HG03196 (cell line): ENCODE data around the gene SOS2.
"Not testable (repeated sequence)": the region's sequence is repeated elsewhere in the genome, so short reads cannot be mapped to it uniquely, and the experiment has no call there.

Source experiments
- ATAC-seq: cut with Tn5 transposase; IDR thresholded peaks from one replicate; pipeline ENCODE4 v1.9.1; 2021; ENCODE audit not compliant: unreplicated experiment

Gene SOS2

DNA sequence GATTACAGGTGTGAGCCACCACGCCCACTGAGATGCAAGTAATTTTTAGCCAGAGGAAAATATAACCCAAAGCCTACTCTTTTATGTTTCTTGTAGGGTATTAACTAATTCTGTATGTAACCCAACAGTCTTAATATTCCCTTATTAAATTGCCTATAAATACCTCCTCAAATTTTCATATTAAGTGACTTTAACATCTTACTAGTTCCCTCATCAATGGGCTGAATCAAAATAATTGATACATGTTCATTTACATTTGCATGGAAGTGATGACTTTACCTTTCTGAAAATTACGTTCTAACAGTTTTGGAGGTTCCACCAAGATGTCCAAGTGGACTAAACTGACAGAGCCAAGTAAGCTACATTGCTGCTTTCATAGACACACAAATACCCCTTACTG lies 3.1 kb downstream of the SOS2 start:
- ATAC-seq, result no peak

DNA sequence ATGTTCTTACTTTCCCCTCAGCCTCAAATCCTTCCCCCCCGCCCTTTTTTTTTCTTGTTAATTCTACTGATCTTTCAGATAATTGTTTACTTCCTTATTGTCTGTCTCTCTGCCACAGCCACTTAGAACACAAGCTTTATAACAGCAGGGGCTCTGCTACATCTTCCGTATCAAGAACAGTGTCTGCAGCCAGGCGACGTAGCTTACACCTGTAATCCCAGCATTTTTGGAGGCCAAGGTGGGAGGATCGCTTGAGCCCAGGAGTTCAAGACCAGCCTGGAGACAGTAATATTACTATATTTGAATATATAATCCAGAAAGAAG lies 5.4 kb downstream of the SOS2 start:
- ATAC-seq, result no peak

DNA sequence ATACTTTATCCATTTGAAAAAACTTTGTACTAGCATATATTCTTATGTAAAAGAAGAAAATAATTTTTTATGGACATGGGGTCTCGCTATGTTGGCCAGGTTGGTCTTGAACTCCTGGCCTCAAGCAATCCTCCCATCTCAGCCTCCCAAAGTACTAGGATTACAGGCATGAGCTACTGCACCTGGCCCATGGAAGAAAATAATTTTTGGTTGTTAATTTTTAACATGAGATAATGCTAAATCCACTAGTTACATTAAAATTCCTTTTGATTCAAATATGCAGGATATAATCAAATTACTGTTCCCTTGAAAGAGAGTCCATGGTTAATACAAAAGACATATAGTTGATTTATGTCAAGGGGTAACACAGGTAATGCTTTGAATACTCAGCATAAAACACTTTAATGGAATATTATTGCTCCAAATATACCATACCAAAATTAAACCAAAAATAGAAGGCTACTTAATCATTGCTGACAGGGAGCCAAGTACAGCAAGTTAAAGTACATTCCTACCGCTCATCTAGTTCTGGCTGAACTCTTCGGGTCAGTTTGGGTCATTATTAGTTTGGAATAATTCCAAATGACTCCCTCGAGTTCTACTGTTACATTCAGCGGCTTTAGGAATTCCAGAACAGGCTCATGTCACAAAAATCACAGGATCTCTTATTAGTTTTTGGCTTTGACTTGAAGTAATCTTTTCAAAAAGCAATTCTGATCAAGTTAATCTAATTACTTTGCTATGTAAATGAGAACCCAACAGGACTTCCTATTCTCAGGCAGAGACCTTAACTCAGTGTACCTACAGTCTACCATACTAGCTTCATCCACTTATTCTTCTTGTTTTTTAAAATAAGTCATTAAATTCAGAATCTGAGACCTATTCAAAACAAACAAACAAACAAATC lies 6.1 kb downstream of the SOS2 start:
- no peak for ATAC-seq

DNA sequence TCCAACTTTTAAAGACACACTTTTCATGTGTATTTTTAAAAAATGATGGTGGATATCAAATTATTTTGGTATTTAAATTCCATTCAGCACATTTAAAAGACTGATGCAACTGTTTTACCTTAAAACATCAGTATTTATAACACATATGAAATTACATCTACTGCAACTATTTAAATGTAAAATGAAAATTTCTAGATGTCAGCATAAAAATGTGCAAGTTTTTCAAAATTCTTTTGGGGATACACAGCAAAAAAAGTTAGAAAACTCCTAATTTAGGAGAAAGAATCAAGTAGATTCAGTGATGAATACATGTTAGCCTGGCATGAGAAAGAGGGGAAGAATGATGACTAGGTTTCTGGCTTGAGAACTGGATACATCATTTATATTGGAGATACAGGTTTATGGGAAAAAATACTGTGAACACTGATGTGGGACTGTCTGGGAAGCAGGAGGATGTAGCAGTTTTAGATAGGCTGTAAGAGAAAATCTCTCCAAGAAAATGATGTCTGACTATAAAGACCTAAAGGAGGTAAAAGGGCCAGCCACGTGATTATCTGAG lies 9.2 kb downstream of the SOS2 start:
- no peak for ATAC-seq

DNA sequence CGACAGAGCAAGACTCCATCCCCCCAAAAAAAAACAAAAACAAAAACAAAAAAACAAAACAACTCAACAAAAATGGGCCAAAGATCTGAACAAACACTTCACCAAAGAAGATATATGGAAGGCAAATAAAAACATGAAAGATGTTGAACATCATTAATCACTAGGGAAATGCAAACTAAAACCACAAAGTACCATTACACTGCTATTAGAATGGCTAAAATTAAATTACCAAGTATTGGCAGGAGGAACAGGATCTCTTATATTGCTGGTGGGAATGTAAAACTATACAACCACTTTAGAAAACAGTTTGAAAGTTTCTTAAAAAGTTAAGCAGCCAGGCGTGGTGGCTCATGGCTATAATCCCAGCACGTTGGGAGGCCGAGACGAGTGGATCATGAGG lies 12.9 kb downstream of the SOS2 start:
- no peak for ATAC-seq

DNA sequence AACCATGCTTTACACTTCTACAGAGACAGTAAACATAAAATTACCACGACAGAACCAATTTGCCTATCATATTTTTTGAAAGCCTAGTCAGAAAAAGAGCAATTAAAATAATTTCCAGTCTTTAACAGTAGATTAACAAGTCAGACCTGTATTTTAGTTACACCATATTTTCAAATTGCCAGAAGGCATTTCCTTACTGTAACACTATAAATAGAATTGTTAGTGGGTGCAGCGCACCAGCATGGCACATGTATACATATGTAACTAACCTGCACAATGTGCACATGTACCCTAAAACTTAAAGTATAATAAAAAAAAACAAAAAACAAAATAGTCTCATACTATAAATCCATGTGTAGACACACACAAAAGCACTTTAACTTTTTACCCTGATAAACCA lies 16.0 kb downstream of the SOS2 start:
- no peak for ATAC-seq

DNA sequence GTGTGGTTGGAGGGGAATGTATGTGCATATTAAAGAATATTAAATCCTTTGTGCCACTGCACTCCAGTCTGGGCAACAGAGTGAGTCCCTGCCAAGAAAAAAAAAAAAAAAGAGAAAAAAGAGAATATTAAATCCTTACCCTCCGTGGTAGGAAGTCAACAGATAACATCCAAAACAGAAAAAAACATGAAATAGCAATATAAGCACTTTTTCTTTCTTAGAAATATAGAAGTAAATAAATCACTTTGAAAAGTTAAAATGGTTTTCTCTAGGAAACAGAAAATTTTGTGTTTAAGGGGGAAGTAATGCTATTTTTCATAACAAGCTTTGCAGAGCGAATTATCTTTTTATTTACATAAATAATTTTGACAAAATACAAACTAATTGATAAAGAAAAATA lies 17.6 kb downstream of the SOS2 start:
- no peak for ATAC-seq

DNA sequence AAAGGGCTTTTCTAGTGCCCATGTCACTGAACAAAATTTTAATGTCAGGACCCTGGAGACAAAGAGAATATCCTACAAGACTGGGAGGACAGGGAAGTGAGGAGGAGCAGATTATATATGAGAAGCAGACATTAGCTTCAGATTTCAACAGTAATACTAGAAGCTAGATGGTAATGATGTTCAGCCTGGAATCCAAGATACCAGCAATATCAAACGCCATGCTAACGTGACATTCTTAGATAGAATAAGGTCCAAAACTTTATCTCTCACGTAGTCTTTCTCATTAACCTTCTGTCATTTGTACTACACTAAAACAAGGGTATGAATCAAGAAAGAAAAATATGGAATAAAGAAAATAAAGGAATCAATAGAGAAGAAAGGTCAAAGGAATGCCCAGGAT lies 18.7 kb downstream of the SOS2 start:
- ATAC-seq, result no peak

DNA sequence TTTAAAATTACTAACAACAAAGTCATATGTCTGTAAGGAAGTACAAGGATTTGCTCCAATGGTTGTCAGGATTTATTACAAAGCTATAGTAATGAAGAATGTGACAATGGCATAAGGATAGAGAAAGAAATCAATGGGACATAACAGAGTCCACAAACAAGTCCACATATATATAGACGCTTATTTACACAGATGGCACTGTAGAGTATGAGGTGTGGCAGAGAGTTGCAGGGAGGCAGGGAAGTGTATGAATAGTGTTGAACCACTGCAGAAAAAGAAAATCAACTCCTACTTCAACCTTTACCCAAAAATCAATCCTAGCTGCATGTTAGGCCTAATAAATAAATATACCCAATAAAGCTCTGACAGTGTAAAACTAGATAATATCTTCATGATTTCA lies 21.3 kb downstream of the SOS2 start:
- ATAC-seq, result no peak

DNA sequence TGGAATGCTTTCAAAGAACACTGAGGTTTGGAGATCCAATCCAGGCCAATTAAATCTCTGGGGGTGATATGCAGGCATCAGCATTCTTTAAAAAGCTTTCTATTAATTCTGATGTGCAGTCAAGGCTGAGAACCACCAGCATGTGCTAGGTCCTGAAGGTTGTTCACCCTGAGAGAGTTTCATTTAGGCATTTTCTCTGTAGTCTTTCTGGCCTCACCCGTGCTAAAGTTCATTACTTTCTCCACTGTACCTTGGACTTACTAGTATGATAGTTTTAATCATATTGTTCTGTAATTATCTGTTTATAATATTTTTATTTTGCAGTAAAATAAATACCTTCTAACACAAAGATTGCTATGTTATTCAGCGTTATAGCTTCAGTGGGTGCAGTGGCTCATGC lies 32.9 kb downstream of the SOS2 start:
- no peak for ATAC-seq

DNA sequence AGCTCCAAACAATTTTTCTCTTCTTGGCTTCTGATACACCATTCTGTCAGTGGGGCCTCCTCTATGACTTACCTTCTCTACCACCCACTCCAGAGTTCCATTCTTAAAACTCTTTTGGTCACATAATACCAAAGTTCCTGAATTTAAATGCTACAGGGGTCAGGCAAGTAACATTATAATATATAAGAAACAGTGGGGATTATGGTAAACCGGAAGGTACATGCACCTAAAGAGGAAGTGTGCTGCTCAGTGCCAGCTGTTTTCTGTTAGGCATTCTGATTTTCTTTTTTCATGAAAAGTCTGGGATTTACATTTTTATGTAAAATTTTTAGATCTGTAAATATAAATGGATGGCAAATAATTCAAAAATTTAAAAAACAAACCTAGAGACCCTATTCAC lies 39.9 kb downstream of the SOS2 start:
- no peak for ATAC-seq

DNA sequence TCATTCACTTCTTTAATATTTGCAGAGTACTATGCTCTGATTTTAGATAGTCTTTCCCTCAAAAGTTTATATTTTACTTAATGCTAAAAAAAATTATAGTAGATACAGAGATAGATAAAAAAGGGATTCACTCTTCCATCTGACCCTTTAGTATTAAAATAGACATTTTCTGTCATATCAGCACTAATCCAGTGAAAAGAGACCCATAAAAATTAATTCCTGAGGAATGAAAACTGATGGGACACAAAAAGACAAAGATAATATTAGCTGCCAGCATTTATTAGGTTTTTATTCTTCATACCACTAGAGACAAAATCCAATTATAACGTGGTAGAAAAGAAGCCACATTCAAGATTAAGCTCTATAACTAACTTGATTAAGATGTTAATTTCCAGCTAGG lies 45.3 kb downstream of the SOS2 start:
- no peak for ATAC-seq

DNA sequence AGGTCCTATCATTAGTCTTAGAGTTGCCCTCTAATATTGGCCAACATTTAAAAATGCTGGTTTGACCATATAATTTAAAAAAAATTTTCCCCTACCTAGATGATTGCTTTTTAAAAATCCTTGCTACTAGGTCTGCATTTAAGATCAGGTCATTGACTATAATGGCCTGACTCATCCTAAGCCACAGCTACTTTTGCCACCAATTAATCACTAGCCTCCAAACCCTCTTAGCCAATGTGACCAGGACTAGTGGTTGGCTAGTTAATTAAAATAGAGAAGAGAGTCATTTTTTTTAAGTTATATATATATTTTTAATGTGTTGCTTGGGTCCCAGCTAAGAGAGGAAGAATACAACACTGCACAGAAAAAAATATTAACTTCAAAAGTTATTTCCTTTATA lies 57.5 kb downstream of the SOS2 start:
- no peak for ATAC-seq

DNA sequence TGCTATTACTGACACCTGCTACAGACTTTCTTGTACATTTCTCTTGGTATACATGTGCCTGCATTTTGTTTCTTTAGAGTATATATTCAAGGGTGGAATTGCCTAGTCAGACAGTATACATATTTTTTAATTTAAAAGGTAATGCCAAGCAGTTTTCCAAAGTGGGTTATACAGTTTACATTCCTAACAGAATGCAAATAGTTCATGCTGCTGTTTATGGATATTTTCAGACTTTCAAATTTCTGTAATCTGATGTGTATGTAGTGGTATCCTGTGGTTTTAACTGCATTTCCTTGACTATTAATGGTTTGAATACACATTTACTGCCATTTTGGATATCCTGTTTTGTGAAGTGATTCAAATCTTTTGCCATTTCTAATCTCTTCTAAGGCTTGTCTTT lies 59.5 kb downstream of the SOS2 start:
- ATAC-seq, result no peak

DNA sequence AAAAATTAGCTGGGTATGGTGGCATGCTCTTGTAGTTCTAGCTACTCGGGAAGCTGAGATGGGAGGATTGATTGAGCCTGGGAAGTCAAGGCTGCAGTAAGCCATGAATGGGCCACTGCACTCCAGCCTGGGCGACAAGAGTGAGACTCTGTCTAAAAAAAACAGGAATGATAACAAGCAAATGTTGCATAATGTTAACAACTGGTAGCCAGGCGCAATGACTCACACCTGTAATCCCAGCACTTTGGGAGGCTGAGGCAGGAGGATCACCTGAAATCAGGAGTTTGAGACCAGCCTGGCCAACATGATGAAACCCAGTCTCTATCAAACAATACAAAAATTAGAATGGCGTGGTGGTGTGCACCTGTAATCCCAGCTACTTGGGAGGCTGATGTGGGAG lies 64.0 kb downstream of the SOS2 start:
- ATAC-seq, result not testable (repeated sequence)

DNA sequence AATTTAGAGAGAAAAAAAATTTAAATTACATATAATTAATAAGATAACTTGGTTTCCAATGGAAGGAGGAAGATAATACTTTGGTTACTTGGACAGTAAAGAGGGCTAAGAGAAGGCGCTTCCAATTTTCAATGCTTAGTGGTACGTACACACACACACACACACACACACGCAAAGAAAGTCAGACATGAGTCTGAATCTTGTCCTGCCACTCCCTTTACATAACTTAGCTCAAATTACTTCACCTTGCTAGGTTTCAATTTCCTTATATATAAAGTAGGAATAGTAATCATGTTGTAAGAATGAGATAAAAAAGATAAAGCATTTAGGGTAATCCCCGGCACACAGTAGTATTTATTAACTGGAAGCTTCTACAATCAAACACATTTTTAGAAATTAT lies 75.3 kb downstream of the SOS2 start:
- no peak for ATAC-seq

DNA sequence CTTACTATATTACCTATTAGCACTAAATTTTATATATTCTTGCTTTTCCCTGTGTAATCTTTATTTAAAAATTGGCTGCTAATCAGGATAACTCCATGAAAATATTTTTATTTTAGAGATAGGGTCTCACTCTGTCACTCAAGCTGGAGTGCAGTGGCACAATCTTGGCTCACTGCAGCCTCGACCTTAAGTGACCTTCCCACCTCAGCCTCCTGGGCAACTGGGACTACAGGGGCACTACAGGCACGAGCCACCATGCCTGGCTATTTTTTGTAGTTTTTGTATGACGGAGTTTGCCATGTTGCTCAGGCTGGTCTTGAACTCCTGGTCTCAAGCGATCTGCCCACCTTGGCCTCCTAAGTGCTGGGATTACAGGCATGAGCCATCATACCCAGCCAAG lies 82.6 kb downstream of the SOS2 start:
- no peak for ATAC-seq

DNA sequence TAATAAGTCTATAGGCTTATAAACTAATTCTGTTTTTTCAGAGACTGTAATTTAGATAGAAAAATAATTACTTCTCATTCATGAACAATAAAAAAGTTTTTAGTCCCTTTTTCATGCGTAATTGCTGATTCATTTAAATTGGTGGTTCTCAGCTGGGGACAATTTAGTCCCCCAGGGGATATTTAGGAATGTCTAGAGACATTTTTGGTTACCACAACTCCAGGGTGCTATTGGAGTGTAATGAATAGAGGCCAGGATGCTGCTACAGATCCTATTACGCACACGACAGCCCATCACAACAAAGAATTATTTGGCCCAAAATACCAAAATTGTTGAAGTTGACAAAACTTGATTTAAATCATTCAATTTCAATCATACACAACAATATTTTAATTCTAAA lies 92.2 kb downstream of the SOS2 start:
- no peak for ATAC-seq

DNA sequence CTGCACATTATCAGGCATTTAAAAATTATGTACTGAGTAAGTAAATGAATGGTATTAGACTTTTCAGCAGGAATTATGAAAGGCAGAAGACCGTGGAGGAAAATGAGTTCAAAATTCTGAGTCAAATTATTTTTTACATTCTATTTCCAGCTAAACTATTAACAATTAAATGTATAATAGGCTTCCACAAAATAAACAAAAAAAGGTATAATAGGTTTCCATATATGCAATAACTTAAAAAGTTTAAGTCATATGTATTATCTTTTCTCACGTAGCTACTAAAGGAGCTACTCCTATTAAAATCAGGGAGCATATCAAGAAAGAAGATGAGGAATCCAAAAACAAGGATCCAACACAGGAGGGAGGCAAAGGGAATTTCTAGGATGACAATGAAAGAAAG lies 103.6 kb downstream of the SOS2 start:
- ATAC-seq, result no peak

DNA sequence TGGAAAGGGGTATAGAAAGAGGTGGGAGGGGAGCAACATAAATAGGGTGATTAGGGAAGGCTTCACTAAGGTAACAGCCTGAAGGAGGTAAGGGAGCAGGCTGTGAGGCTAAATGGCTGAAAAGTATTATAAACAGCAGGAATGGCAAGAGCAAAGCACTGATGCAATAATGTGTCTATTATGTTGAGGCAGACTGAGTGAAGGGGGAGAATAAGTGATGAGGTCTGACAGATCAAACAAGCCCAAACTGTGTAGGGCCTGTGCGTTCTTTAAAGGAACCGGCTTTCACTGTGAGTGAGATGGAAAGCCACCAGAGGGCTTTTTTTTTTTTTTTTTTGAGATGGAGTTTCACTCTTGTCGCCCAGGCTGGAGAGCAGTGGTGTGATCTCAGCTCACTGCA lies 108.3 kb downstream of the SOS2 start:
- no peak for ATAC-seq

DNA sequence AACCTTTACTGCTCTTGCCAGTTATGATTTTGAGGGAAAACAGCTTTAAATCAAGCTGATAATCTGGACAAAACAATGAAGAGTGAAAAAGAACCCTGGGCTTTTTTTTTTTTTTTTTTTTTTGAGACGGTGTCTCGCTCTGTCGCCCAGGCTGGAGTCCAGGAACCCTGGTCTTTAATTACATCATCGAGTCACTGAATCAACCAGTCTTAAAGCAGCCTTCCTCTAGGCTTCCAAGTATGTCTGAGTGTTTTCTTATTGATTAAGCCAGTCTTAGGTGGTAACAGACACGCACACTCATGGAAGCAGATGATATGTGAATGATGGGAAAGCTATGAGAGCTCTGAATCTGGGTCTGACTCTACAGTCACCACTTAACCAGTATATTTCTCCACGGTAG lies 109.1 kb downstream of the SOS2 start:
- no peak for ATAC-seq

DNA sequence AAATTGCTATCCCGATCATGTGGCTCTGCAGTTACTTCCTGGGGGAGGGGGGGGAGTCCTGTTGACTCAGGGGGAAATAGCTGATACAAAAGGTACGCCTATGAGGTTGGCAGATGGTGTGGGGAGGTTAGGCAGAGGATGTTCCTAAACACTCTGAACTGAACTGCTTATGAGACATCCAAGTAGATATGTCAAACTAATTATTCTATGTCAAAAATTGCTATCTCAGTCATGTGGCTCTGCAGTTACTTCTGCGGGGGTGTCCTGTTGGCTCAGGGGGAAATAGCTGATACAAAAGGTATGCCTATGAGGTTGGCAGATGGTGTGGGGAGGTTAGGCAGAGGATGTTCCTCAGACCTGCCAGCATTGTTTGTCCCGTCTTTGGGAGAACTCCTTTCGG lies 109.9 kb downstream of the SOS2 start:
- ATAC-seq, result no peak

DNA sequence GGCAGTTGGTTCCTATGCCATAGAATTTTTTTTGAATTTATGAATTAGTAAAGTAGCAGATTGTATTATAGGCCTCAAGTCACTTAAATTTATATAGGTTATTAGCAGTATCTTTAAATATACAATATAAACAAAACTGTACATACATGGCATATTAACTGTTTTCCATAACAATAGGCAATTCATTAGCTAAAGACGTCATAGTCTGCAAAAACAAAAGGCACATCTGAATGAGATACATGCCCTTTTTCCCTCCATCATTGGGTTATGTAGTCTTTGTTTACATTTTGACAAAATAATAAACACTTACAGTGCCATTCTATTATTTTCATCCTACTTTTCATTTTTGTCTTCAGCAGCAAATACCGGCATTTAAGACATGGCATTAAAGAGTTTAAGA lies 113.9 kb downstream of the SOS2 start:
- no peak for ATAC-seq
